NT2/D1 (cell line): Measurements from ENCODE around the gene BCAS3.

Source experiments
- SUZ12 ChIP-seq: IDR thresholded peaks from 2 replicates; pipeline ENCODE4 v1.6.1; 2011; ENCODE audit not compliant: insufficient read length, insufficient read depth; ENCODE audit errors: extremely low read depth
- ZNF274 ChIP-seq: IDR thresholded peaks from 2 replicates; pipeline ENCODE4 v1.6.1; 2011; ENCODE audit warnings: mild to moderate bottlenecking, low read depth, low read length

GRCh38 chr17:61411261-61412142, 733.9 kb downstream of the BCAS3 start:
- TF ChIP-seq SUZ12 (no peak), ZNF274 (no peak)
